CD14-positive monocyte (primary cell): ENCODE results near the gene SF3B3. TPM values are rescaled to one million over a fixed set of nuclear protein-coding genes. Genes with fewer than 3 reads are reported as not detected.

Experiments
- DNase-seq, 3 donors: peaks; one replicate each; pipeline ENCODE4 v3.0.0-alpha.2; 2011 to 2022
- H2AFZ ChIP-seq: 2 replicates; pipeline ENCODE4 v1.6.0; 2012; ENCODE audit warnings: mild to moderate bottlenecking, low read depth, low read length, inconsistent platforms; ENCODE audit not compliant: insufficient read depth, poor library complexity, severe bottlenecking
- H3K27ac ChIP-seq, 2 donors: 1 replicate in 1 of 2; 2 replicates in 1 of 2; pipeline ENCODE4 v1.5.1; 2012 to 2013; ENCODE audit warnings: low read length in 2 of 2, control low read depth in 1 of 2, inconsistent platforms in 1 of 2, low read depth in 1 of 2, mild to moderate bottlenecking in 1 of 2
- H3K27me3 ChIP-seq, 2 donors: one replicate each; pipeline versions ENCODE4 v1.6.0 to v1.6.1; 2011 to 2013; ENCODE audit warnings: low read length in 2 of 2; ENCODE audit not compliant: control insufficient read depth in 2 of 2, insufficient read depth in 2 of 2
- H3K36me3 ChIP-seq, 2 donors: replicated peaks in 1 of 2; 1 replicate in 1 of 2; 2 replicates in 1 of 2; pipeline versions ENCODE4 v1.5.1 to v1.6.1; 2012 to 2013; ENCODE audit warnings: low read length in 2 of 2, control low read depth in 1 of 2, inconsistent platforms in 1 of 2, mild to moderate bottlenecking in 1 of 2; ENCODE audit not compliant: insufficient read depth in 2 of 2, control insufficient read depth in 1 of 2
- H3K4me1 ChIP-seq, 2 donors: 1 replicate in 1 of 2; 2 replicates in 1 of 2; pipeline versions ENCODE4 v1.5.1 to v1.6.1; 2012 to 2013; ENCODE audit warnings: low read length in 2 of 2, control low read depth in 1 of 2, inconsistent platforms in 1 of 2, mild to moderate bottlenecking in 1 of 2, moderate library complexity in 1 of 2; ENCODE audit not compliant: insufficient read depth in 2 of 2, control insufficient read depth in 1 of 2
- H3K4me2 ChIP-seq: replicated peaks from 2 replicates; pipeline ENCODE3; 2012; ENCODE audit warnings: low read length, moderate library complexity, mild to moderate bottlenecking; ENCODE audit not compliant: poor library complexity, severe bottlenecking; ENCODE audit errors: extremely low read depth
- H3K4me3 ChIP-seq, 3 experiments: fragments of 200-600 bp in 1 of 3; sonication (generic) in 1 of 3; replicated peaks in 1 of 3; 1 replicate in 2 of 3; 2 replicates in 1 of 3; pipeline ENCODE4 v1.5.1; 2011 to 2013; ENCODE audit warnings: low read length in 3 of 3, mild to moderate bottlenecking in 3 of 3, control low read depth in 2 of 3, low read depth in 2 of 3, inconsistent platforms in 1 of 3, moderate library complexity in 1 of 3
- H3K79me2 ChIP-seq: 2 replicates; pipeline ENCODE4 v1.6.0; 2012; ENCODE audit warnings: mild to moderate bottlenecking, control low read depth, inconsistent platforms, low read length, moderate library complexity; ENCODE audit not compliant: insufficient read depth
- H3K9ac ChIP-seq: 2 replicates; pipeline ENCODE4 v1.6.0; 2017; ENCODE audit warnings: low read length, mild to moderate bottlenecking; ENCODE audit not compliant: insufficient read depth, poor library complexity, severe bottlenecking
- H3K9me3 ChIP-seq, 2 donors: replicated peaks in 1 of 2; 1 replicate in 1 of 2; 2 replicates in 1 of 2; pipeline versions ENCODE4 v1.5.1 to v1.6.1; 2012 to 2013; ENCODE audit warnings: low read length in 2 of 2, control low read depth in 1 of 2; ENCODE audit not compliant: control insufficient read depth in 1 of 2, insufficient read depth in 1 of 2
- H4K20me1 ChIP-seq: 2 replicates; pipeline ENCODE4 v1.6.0; 2012; ENCODE audit warnings: mild to moderate bottlenecking, low read length, control low read depth, moderate library complexity; ENCODE audit not compliant: insufficient read depth
- H3K27ac Mint-ChIP-seq, 7 donors: one replicate each; pipeline ENCODE4 v1.8.0; 2020; ENCODE audit warnings: mild to moderate bottlenecking in 7 of 7, mixed read lengths in 7 of 7, moderate library complexity in 6 of 7, inconsistent platforms in 2 of 7
- H3K27me3 Mint-ChIP-seq, 3 donors: one replicate each; pipeline ENCODE4 v1.8.0; 2021 to 2022; ENCODE audit warnings: low read depth in 3 of 3, mild to moderate bottlenecking in 3 of 3, mixed read lengths in 3 of 3, moderate library complexity in 3 of 3, inconsistent platforms in 1 of 3
- H3K36me3 Mint-ChIP-seq, 2 donors: one replicate each; pipeline ENCODE4 v1.8.0; 2020; ENCODE audit warnings: mixed read lengths in 2 of 2, inconsistent platforms in 1 of 2, mild to moderate bottlenecking in 1 of 2
- H3K4me1 Mint-ChIP-seq: one replicate; pipeline ENCODE4 v1.8.0; 2020; ENCODE audit warnings: mild to moderate bottlenecking, mixed read lengths
- H3K4me3 Mint-ChIP-seq, 2 donors: one replicate each; pipeline ENCODE4 v1.8.0; 2020; ENCODE audit warnings: mild to moderate bottlenecking in 2 of 2, mixed read lengths in 2 of 2, moderate library complexity in 1 of 2
- H3K9me3 Mint-ChIP-seq, 7 donors: one replicate each; pipeline ENCODE4 v1.8.0; 2020 to 2022; ENCODE audit warnings: mixed read lengths in 7 of 7, mild to moderate bottlenecking in 6 of 7, moderate library complexity in 6 of 7, inconsistent platforms in 2 of 7
- WGBS: methylation state at CpG from one replicate; pipeline ENCODE4 v1.1.5; 2013; ENCODE audit warnings: missing lambda C conversion rate; ENCODE audit not compliant: insufficient coverage; 5-methylcytosine and 5-hydroxymethylcytosine counted together
- intact Hi-C, 2 donors: fragments of 100-400 bp; cut with micrococcal nuclease; formaldehyde crosslinking; loops; one replicate each; pipeline versions ENCODE4 v1.15.0 to v1.15.1; 2023
- polyA plus RNA-seq, 3 donors: library from polyadenylated mRNA; depleted of rRNA in 1 of 3; unstranded in 2 of 3; stranded (reverse) in 1 of 3; fragments of 300-500 nt in 2 of 3; fragments of >200 nt in 1 of 3; fragmentation: Illumina TruSeq in 2 of 3; gene quantifications; 1 replicate in 2 of 3; 2 replicates in 1 of 3; pipeline ENCODE4 v1.2.3, GENCODE V29; 2012 to 2021
- TF ChIP-seq, protein P1 (sequence below): fragments of 200-600 bp; IDR thresholded peaks from one replicate; pipeline ENCODE4 v1.8.0; 2022; ENCODE audit warnings: antibody characterized with exemption, mild to moderate bottlenecking

Gene SF3B3
- polyA plus RNA-seq, 3 donors, result 34.2 to 52.3 (median 42.1) TPM

DNA sequence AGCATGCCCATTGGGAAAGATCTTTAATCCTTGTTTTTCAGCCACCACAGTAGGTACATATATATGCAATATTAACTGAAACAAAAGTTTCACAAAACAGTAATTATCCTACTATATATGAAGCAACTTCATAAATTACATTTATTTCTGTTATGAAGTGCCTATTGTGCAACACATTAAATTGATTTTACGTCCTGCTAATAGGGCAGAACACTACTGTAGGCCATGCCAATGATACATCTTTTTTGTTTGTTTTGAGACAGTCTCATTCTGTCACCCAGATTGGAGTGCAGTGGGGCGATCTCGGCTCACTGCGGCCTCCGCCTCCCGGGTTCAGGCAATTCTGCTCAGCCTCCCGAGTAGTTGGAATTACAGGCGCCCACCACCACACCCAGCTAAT is 29.1 kb downstream of the SF3B3 start:
- H3K9me3 Mint-ChIP-seq, result no peaks in the 10 kb centered on the region
- H3K79me2 ChIP-seq, result peaks cover 48% of the 10 kb centered on the region
- TF ChIP-seq, protein P1, sequence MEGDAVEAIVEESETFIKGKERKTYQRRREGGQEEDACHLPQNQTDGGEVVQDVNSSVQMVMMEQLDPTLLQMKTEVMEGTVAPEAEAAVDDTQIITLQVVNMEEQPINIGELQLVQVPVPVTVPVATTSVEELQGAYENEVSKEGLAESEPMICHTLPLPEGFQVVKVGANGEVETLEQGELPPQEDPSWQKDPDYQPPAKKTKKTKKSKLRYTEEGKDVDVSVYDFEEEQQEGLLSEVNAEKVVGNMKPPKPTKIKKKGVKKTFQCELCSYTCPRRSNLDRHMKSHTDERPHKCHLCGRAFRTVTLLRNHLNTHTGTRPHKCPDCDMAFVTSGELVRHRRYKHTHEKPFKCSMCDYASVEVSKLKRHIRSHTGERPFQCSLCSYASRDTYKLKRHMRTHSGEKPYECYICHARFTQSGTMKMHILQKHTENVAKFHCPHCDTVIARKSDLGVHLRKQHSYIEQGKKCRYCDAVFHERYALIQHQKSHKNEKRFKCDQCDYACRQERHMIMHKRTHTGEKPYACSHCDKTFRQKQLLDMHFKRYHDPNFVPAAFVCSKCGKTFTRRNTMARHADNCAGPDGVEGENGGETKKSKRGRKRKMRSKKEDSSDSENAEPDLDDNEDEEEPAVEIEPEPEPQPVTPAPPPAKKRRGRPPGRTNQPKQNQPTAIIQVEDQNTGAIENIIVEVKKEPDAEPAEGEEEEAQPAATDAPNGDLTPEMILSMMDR, result no peak
- no peaks in the 10 kb centered on the region for H3K9me3 ChIP-seq
- no peak overlapping the region for H3K4me3 Mint-ChIP-seq
- H3K4me1 Mint-ChIP-seq, result no peaks in the 10 kb centered on the region
- no peak overlapping the region for H3K27ac Mint-ChIP-seq
- peaks cover 67% of the 10 kb centered on the region for H4K20me1 ChIP-seq
- intact Hi-C loops, result no loop called here
- no peak overlapping the region for H3K4me3 ChIP-seq
- no peaks in the 10 kb centered on the region for H3K27me3 Mint-ChIP-seq
- H3K27ac ChIP-seq, result no peak overlapping the region
- H3K4me2 ChIP-seq, result no peak overlapping the region
- no peak overlapping the region for H2AFZ ChIP-seq
- H3K36me3 Mint-ChIP-seq, result peaks cover 85 to 90% of the 10 kb centered on the region in 2 donors
- no peaks in the 10 kb centered on the region for H3K27me3 ChIP-seq
- DNase-seq, result no peak
- WGBS, result 93% methylated on average over 3 of the region's 8 CpGs
- H3K36me3 ChIP-seq, result peaks cover 99 to 100% of the 10 kb centered on the region in 2 donors
- H3K4me1 ChIP-seq, result no peaks in the 10 kb centered on the region
- no peak overlapping the region for H3K9ac ChIP-seq

DNA sequence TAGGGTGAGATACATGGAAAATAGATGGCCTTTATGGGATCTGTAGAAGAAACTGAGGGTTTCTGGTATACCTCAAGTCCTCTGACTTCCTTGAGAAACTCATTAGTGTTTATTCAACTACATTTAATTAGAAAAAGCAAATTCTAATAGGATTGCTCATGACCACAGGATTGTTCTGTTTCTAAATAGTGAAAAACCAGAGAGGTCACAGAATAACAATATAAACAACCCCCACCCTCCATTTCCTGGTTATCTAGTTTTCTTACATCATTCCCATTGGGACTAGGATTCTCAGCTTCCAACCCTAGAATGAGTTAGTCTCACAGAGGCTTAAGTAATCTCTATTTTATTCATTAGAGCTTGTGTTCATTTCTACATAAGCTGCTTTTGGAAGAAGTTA is 30.0 kb downstream of the SF3B3 start:
- no peak for DNase-seq
- no peak overlapping the region for H3K4me2 ChIP-seq
- TF ChIP-seq, protein P1, result no peak
- H3K27me3 ChIP-seq, result no peaks in the 10 kb centered on the region
- Mint-ChIP-seq H3K36me3 (peaks cover 82 to 90% of the 10 kb centered on the region in 2 donors), H3K27me3 (no peaks in the 10 kb centered on the region), H3K27ac (no peak overlapping the region), H3K4me1 (no peaks in the 10 kb centered on the region), H3K4me3 (no peak overlapping the region), H3K9me3 (no peaks in the 10 kb centered on the region)
- H3K4me1 ChIP-seq, result no peaks in the 10 kb centered on the region
- intact Hi-C loops, result no loop called here
- H4K20me1 ChIP-seq, result peaks cover 65% of the 10 kb centered on the region
- peaks cover 99 to 100% of the 10 kb centered on the region in 2 donors for H3K36me3 ChIP-seq
- H2AFZ ChIP-seq, result no peak overlapping the region
- peaks cover 42% of the 10 kb centered on the region for H3K79me2 ChIP-seq
- H3K27ac ChIP-seq, result no peak overlapping the region
- no peaks in the 10 kb centered on the region for H3K9me3 ChIP-seq
- H3K4me3 ChIP-seq, result no peak overlapping the region
- no peak overlapping the region for H3K9ac ChIP-seq
